SK-N-SH (cell line): ENCODE data around the gene NTN1. TPM values are rescaled to one million over a fixed set of nuclear protein-coding genes. Genes with fewer than 3 reads are reported as not detected.

Experiments
- CTCF ChIA-PET: fragments of 300-600, 350-600 bp; formaldehyde crosslinking; extraction: SDS; loops from one replicate; lab custom pipeline; 2021; lab: Yijun Ruan, JAX
- POLR2A ChIA-PET: fragments of 350-600 bp; sonication (Branson Sonifier 250); formaldehyde crosslinking; extraction: SDS; loops from one replicate; lab custom pipeline; 2020; ENCODE audit warnings: antibody characterized with exemption, inconsistent platforms; lab: Yijun Ruan, JAX
- DNase-seq: peaks from one replicate; pipeline ENCODE4 v3.0.0; 2012
- H2AFZ ChIP-seq: fragments of 200-600 bp; sonication (generic); 2 replicates; pipeline ENCODE4 v1.8.1; 2016; ENCODE audit warnings: antibody characterized with exemption, mild to moderate bottlenecking, low read depth
- H3F3A ChIP-seq: fragments of 200-600 bp; sonication (generic); replicated peaks from 2 replicates; pipeline ENCODE3; 2016; ENCODE audit warnings: antibody characterized with exemption, mild to moderate bottlenecking; ENCODE audit not compliant: insufficient read depth
- H3K27ac ChIP-seq, 2 experiments: fragments of 200-500 bp in 1 of 2; fragments of 200-600 bp in 1 of 2; sonication (Bioruptor generic) in 1 of 2; sonication (generic), shearing (Covaris generic) in 1 of 2; 2 replicates each; pipeline versions ENCODE4 v1.5.1 to v1.6.1; 2014 to 2016; ENCODE audit warnings: low read depth in 2 of 2, inconsistent platforms in 1 of 2, low read length in 1 of 2, mild to moderate bottlenecking in 1 of 2, mixed read lengths in 1 of 2
- H3K27me3 ChIP-seq: fragments of 200-600 bp; sonication (generic), shearing (Covaris generic); 2 replicates; pipeline ENCODE4 v1.6.1; 2016; ENCODE audit warnings: mixed run types; ENCODE audit not compliant: insufficient read depth
- H3K36me3 ChIP-seq, 2 experiments: fragments of 200-500 bp in 1 of 2; fragments of 200-600 bp in 1 of 2; sonication (Bioruptor generic) in 1 of 2; sonication (generic) in 1 of 2; replicated peaks in 1 of 2; 2 replicates each; pipeline versions ENCODE3 to v1.5.1; 2014 to 2016; ENCODE audit warnings: low read length in 1 of 2, mild to moderate bottlenecking in 1 of 2; ENCODE audit not compliant: insufficient read depth in 2 of 2, control insufficient read depth in 1 of 2
- H3K4me1 ChIP-seq, 2 experiments: fragments of 200-500 bp in 1 of 2; fragments of 200-600 bp in 1 of 2; sonication (Bioruptor generic) in 1 of 2; sonication (generic), shearing (Covaris generic) in 1 of 2; 2 replicates each; pipeline versions ENCODE4 v1.5.1 to v1.6.1; 2014 to 2016; ENCODE audit warnings: low read depth in 1 of 2, low read length in 1 of 2, mixed run types in 1 of 2; ENCODE audit not compliant: insufficient read depth in 2 of 2, control insufficient read depth in 1 of 2
- H3K4me2 ChIP-seq: fragments of 200-600 bp; sonication (generic), shearing (Covaris generic); 2 replicates; pipeline ENCODE4 v1.6.1; 2017; ENCODE audit warnings: mixed run types
- H3K4me3 ChIP-seq, 2 experiments: fragments of 200-500 bp in 1 of 2; fragments of 200-600 bp in 1 of 2; sonication (Bioruptor generic) in 1 of 2; sonication (generic), shearing (Covaris generic) in 1 of 2; 2 replicates each; pipeline versions ENCODE4 v1.5.1 to v1.8.1; 2014 to 2016; ENCODE audit warnings: low read depth in 2 of 2, inconsistent platforms in 1 of 2, low read length in 1 of 2, mild to moderate bottlenecking in 1 of 2, mixed read lengths in 1 of 2, moderate library complexity in 1 of 2
- H3K79me2 ChIP-seq: fragments of 200-600 bp; sonication (generic); 2 replicates; pipeline ENCODE4 v1.8.1; 2017; ENCODE audit warnings: mild to moderate bottlenecking; ENCODE audit not compliant: insufficient read depth
- H3K9ac ChIP-seq: fragments of 200-600 bp; sonication (generic); 2 replicates; pipeline ENCODE4 v1.6.1; 2017; ENCODE audit warnings: mixed run types
- H3K9me2 ChIP-seq: fragments of 200-600 bp; sonication (generic); 2 replicates; pipeline ENCODE4 v1.6.1; 2017; ENCODE audit warnings: mixed run types
- H3K9me3 ChIP-seq: fragments of 200-600 bp; sonication (generic); 2 replicates; pipeline ENCODE4 v1.6.1; 2017; ENCODE audit warnings: mixed run types, mild to moderate bottlenecking, moderate library complexity
- H4K20me1 ChIP-seq: fragments of 200-600 bp; sonication (generic); 2 replicates; pipeline ENCODE4 v1.6.1; 2017; ENCODE audit warnings: mild to moderate bottlenecking, mixed run types; ENCODE audit not compliant: insufficient read depth
- EP300 ChIP-seq, 2 experiments: IDR thresholded peaks; 2 replicates each; pipeline versions ENCODE4 v1.4.0 to v1.6.1; 2012; ENCODE audit warnings: borderline replicate concordance in 1 of 2, low read depth in 1 of 2, low read length in 1 of 2
- EZH2phosphoT487 ChIP-seq: fragments of 200-600 bp; sonication (generic); IDR thresholded peaks from 2 replicates; pipeline ENCODE4 v1.6.1; 2017; ENCODE audit warnings: low read depth, mixed run types, mild to moderate bottlenecking, antibody characterized with exemption, moderate library complexity, borderline replicate concordance
- FOXJ3 ChIP-seq: sonication (generic); formaldehyde crosslinking; IDR thresholded peaks from 2 replicates; pipeline ENCODE4 v1.5.1; 2020; ENCODE audit warnings: mild to moderate bottlenecking, missing genetic modification reagents
- IRF3 ChIP-seq: fragments of 150-350 bp; IDR thresholded peaks from 2 replicates; pipeline ENCODE4 v1.6.1; 2016; ENCODE audit warnings: mild to moderate bottlenecking, low read depth, low read length
- JUND ChIP-seq: IDR thresholded peaks from 2 replicates; pipeline ENCODE4 v1.4.0; 2012
- MEF2A ChIP-seq: IDR thresholded peaks from 2 replicates; pipeline ENCODE4 v1.4.0; 2012; ENCODE audit warnings: low read depth, borderline replicate concordance
- NFIC ChIP-seq: IDR thresholded peaks from 2 replicates; pipeline ENCODE4 v1.4.0; 2012; ENCODE audit warnings: borderline replicate concordance
- TAF1 ChIP-seq: IDR thresholded peaks from 2 replicates; pipeline ENCODE4 v1.6.1; 2012; ENCODE audit warnings: low read depth, mild to moderate bottlenecking, low read length, moderate library complexity, borderline replicate concordance
- ZBTB33 ChIP-seq: IDR thresholded peaks from 2 replicates; pipeline ENCODE4 v1.4.0; 2012; ENCODE audit warnings: low read depth, borderline replicate concordance
- WGBS: methylation state at CpG from one replicate; pipeline ENCODE4 v1.1.6; 2017; ENCODE audit warnings: low lambda C conversion rate; 5-methylcytosine and 5-hydroxymethylcytosine counted together
- polyA plus RNA-seq, 3 experiments: library from polyadenylated mRNA; depleted of rRNA; stranded (reverse); fragments of >200 nt; gene quantifications; 2 replicates each; pipeline ENCODE4 v1.2.3, GENCODE V29; 2012
- TF ChIP-seq, protein P1 (sequence below): IDR thresholded peaks from 2 replicates; pipeline ENCODE4 v1.4.0; 2012; ENCODE audit warnings: low read depth, borderline replicate concordance
- TF ChIP-seq, protein P2 (sequence below): IDR thresholded peaks from 2 replicates; pipeline ENCODE4 v1.4.0; 2012; ENCODE audit warnings: low read depth
- TF ChIP-seq, protein P3 (sequence below): IDR thresholded peaks from 2 replicates; pipeline ENCODE4; 2012

NTN1 gene
- polyA plus RNA-seq, 1 of the 3 experiments (the other 2 are of a cell fraction), result 0.05 TPM

- DNase-seq, result no peak
- H3K4me2 ChIP-seq, result no peak overlapping the region
- H3K27ac ChIP-seq, result no peak overlapping the region
- no peaks in the 10 kb centered on the region for H3K4me1 ChIP-seq
- H2AFZ ChIP-seq, result no peak overlapping the region
- H3K4me3 ChIP-seq, result no peak overlapping the region
- no peaks in the 10 kb centered on the region for H4K20me1 ChIP-seq
- no peak for TF ChIP-seq JUND
- TF ChIP-seq, protein P1, sequence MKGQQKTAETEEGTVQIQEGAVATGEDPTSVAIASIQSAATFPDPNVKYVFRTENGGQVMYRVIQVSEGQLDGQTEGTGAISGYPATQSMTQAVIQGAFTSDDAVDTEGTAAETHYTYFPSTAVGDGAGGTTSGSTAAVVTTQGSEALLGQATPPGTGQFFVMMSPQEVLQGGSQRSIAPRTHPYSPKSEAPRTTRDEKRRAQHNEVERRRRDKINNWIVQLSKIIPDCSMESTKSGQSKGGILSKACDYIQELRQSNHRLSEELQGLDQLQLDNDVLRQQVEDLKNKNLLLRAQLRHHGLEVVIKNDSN, result no peak
- TF ChIP-seq FOXJ3 (CRISPR knock-in tag), result no peak
- TF ChIP-seq, protein P2, sequence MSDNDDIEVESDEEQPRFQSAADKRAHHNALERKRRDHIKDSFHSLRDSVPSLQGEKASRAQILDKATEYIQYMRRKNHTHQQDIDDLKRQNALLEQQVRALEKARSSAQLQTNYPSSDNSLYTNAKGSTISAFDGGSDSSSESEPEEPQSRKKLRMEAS, result no peak
- no peak for TF ChIP-seq NFIC
- TF ChIP-seq TAF1, result no peak
- TF ChIP-seq EZH2phosphoT487, result no peak
- no peak for TF ChIP-seq IRF3
- H3K36me3 ChIP-seq, result no peaks in the 10 kb centered on the region
- peaks cover 39% of the 10 kb centered on the region; the same call in 1 of the 2 replicates for H3K27me3 ChIP-seq
- CTCF ChIA-PET, result interaction anchor here (1.0 to 1.2 kb wide), 2 partner anchors 11 to 25 kb away, joined by 3 read pairs; no protein-coding TSS in a partner anchor
- no peaks in the 10 kb centered on the region for H3F3A ChIP-seq
- no peaks in the 10 kb centered on the region for H3K9me2 ChIP-seq
- no peaks in the 10 kb centered on the region for H3K9me3 ChIP-seq
- no peak overlapping the region for H3K9ac ChIP-seq
- no peaks in the 10 kb centered on the region for H3K79me2 ChIP-seq
- WGBS, result 13% methylated on average over 4 of the region's 4 CpGs
- POLR2A ChIA-PET, result no interaction called here
Observed at GRCh38 chr17:9109933-9110332, 88.6 kb downstream of the NTN1 start.

DNA sequence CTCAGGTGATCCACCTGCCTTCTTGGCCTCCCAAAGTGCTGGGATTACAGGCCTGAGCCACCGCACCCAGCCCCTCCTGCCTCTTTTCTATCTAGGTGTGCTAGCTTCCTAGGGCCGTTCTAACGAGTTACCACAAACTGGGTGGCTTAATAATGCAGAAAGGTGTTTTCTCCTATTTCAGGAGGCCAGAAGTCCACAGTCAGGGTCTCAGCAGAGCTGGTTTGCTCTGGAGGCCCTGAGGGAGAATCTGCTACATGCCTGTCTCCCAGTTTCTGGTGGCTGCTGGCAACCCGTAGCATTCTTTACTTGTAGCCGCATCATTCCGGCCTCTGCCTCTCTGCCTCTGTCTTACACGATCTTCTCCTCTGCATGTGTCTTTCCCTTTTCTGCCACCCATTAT, 89.2 kb downstream of the NTN1 start:
- Histone ChIP-seq H3K36me3 (no peaks in the 10 kb centered on the region), H4K20me1 (no peaks in the 10 kb centered on the region), H3K27ac (no peak overlapping the region), H3K9me3 (no peaks in the 10 kb centered on the region), H3F3A (no peaks in the 10 kb centered on the region), H3K4me2 (no peak overlapping the region), H2AFZ (no peak overlapping the region), H3K9me2 (no peaks in the 10 kb centered on the region), H3K9ac (no peak overlapping the region), H3K4me1 (no peaks in the 10 kb centered on the region), H3K4me3 (no peak overlapping the region), H3K79me2 (no peaks in the 10 kb centered on the region), H3K27me3 (peaks cover 39% of the 10 kb centered on the region; the same call in 1 of the 2 replicates)
- no peak for DNase-seq
- no peak for TF ChIP-seq NFIC
- no peak for TF ChIP-seq MEF2A
- TF ChIP-seq, protein P3, sequence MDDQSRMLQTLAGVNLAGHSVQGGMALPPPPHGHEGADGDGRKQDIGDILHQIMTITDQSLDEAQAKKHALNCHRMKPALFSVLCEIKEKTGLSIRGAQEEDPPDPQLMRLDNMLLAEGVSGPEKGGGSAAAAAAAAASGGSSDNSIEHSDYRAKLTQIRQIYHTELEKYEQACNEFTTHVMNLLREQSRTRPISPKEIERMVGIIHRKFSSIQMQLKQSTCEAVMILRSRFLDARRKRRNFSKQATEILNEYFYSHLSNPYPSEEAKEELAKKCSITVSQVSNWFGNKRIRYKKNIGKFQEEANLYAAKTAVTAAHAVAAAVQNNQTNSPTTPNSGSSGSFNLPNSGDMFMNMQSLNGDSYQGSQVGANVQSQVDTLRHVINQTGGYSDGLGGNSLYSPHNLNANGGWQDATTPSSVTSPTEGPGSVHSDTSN, result no peak
- no peak for TF ChIP-seq ZBTB33
- TF ChIP-seq, protein P2, result no peak
- TF ChIP-seq EP300 (IDR thresholded peaks at IDR 0.05; ENCODE audit: borderline replicate concordance in 1 of 2, low read depth in 1 of 2, low read length in 1 of 2), result no peak
- 37% methylated on average over 7 of the region's 7 CpGs for WGBS
- ChIA-PET POLR2A (no interaction called here), CTCF (no interaction called here)
